Hematopoietic multipotent progenitor cell treated with erythropoietin and hydrocortisone succinate and interleukin-3 and kit ligand, for 17 days (in vitro differentiated cells): ENCODE measurements around the gene ABHD14A.
"Not testable (repeated sequence)": the region's sequence is repeated elsewhere in the genome, so short reads cannot be mapped to it uniquely, and the experiment has no call there.

ENCODE experiments used
- DNase-seq: peaks from one replicate; pipeline ENCODE4 v3.0.0-alpha.2; 2015; ENCODE audit warnings: low spot score

Gene ABHD14A

DNA sequence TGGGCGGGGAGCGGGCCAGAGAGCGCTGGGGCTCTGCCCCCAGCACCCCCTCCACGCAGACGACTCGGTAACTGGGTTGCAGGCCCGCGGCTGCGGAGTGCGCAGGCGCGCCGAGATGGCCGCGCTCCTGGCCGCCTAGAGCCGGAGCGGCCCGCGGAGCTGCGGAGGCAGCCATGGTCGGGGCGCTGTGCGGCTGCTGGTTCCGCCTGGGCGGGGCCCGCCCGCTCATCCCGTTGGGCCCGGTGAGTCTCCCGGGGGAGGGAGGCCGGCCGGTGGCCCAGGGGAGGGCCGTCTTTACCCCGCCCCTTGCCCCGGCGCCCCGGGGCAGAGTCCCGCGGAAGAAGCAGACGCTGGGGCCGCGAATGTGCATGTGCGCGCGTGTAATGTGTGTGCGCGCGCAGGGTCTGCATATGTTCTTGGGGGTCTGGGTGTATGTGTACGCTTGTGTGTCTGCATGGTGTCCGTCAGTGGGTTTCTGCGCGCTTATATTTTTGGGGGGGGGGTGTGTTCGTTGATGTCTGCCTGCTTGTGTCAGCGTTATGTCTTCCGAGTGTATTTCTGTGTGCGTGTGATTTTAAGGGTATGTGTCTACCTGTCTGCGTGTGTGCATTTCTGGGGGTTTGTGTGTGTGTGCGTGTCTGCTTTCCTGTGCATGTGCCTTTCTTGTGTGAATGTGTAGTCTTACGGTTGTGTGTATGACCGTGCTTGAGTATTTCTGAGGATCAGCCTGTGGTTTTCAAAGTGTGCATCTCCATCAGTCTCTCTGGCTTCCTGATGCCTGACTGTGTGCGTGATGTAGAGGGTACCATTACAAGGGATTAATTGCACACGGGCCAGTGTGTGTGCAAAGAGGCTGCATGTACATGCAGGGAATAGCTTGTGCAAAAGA lies at the start of gene ABHD14A:
ABHD14A (plus strand) TSS at position 102 of the 889 bp plus-strand sequence; CDS start at position 174, 72 bp downstream.
- peak; percentile 69 for DNase-seq

DNA sequence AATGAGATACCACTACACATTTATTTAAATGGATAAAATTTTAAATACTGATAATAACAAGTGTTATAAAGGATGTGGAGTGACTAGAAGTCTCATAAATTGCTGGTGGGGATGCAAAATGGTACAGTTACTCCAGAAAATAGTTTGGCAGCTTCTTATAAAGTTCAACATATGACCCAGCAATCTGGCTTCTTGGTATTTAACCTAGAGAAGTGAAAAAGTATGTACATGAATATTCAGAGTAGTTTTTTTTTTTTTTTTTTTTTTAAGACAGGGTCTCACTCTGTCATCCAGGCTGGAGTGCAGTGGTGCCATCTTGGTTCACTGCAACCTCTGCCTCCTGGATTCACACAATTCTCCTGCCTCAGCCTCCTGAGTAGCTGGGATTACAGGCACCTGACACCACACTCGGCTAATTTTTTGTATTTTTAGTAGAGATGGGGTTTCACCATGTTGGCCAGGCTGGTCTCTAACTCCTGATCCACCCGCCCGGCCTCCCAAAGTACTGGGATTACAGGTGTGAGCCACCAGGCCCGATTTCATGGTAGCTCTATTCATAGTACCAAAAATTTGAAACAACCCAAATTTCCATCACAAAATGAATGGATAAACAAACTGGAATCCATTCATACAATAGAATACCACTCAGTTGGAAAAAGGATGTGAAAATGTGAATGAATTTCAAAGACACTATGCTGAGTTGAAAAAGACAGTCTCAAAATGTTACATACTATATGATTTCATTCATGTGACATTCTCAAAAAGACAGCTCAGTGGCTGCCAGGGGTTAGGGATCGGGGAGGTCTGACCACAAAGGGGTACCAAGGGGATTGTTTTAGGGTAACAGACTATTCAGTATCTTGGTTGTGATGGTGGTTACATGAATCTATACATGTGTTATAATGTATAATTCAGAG lies 47.5 kb upstream of the ABHD14A start:
- DNase-seq, result no peak

DNA sequence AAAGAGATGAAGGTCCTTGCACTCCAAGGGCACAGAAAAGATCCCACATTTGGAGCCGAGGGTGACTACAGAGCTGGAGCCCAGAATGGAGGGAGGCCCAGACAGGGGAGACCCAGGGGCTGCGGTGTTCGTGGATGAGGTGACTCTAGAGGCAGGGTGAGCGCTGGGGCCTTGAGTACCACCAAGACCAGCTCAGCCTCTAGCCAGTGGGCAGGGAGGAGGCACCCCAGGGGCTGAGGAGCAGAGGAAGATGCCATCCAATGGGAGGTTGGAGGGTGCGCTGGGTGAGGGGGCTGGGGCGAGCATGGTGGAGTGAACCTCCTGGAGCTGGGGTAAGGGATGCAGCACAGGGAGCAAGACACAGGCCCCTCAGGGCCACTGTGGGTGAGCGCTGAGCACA lies 46.4 kb upstream of the ABHD14A start:
- DNase-seq, result no peak

DNA sequence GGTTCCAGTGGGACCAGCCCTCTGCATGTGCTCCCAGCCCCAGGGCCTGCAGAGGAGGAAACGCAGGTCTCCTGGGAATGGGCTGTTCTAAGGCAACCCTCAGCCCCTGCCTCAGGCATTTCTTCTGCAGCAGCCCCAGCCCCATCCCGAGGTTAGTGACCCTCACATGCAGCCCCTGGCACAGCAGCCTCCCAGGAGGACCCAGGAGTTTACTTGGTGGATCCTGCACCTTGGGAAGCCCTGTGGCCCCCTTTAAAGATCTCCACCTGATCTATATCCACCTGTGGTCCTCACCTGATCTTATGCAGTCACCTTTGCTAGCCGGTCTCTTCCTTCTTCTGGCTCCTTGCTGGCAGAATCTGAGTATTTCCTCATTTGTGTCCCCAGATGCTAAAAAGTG lies 45.9 kb upstream of the ABHD14A start:
- DNase-seq, result not testable (repeated sequence)

DNA sequence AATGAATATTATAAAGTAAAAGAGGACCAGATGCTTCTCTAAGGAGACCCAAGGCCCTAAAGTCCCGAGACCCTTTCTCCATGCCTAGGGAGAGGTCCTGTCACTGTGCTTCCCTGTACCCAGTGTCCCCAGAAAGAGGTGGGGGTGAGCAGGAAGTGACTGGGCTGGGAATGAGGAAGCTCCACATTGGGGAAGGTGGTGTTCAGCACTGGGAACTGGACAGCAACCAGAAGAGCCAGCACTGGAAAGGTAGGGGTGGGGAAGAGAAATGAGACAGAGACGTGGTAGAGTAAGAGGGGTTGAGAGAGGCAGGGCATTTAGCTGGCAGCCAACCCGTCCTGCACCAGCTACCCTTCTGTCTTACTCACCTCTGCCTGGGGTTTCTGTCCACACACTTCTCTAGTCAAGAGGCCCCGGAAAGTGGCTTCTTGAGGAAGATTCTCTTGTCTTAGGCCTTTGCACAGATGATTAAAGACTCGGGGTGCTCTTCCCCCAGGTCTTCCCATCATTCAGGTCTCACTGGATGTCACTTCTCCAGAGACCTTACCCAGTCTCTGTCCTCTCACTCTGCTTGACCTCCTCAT lies 45.4 kb upstream of the ABHD14A start:
- no peak for DNase-seq

GRCh38 chr3:51930439-51930838 lies 44.4 kb upstream of the ABHD14A start:
- DNase-seq, result no peak

GRCh38 chr3:51931756-51932155 lies 43.1 kb upstream of the ABHD14A start:
- DNase-seq, result no peak

DNA sequence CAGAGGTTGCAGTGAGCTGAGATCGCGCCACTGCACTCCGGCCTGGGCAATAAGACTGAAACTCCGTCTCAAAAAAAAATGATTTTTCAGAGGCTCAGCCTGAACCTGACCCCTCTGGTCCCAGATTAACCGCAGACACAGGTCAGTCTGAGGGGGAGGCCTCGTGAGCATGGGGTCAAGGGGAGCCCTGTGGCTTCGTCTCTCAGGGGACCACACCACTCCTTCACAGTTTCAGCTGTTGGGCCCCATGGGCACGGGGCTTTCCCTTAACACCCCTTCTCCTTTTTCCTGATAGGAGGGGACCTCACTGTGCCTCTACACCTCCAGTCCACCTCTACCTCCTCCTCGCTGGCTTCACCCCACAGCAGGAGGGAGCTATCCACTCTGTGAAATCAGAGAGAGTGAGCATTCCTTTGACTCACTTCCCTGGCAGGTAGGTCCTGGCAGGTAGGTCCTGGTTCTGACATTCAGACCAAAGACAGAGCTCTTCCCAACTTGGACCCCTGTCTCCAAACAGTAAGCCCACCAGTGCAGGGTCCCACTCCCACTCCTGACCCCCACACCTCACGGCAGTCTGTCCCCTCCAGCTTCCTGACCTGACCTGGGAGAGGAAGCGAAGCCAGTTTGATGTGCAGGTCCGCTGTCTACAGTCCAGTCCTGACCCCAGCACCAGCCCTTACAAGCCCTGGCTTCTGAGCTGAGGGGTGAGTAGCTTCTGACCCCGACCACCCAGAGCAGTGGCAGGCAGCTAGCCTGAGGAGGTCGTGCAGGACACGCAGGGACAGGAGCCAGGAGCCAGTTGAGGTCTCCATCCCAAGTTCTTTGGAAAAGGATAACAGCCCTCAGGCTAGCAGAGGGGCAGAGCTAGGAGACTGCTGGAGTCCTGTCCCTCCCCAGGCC lies 42.1 kb upstream of the ABHD14A start:
- DNase-seq, result no peak

- no peak for DNase-seq
Observed at GRCh38 chr3:51933471-51934138, 41.3 kb upstream of the ABHD14A start.

DNA sequence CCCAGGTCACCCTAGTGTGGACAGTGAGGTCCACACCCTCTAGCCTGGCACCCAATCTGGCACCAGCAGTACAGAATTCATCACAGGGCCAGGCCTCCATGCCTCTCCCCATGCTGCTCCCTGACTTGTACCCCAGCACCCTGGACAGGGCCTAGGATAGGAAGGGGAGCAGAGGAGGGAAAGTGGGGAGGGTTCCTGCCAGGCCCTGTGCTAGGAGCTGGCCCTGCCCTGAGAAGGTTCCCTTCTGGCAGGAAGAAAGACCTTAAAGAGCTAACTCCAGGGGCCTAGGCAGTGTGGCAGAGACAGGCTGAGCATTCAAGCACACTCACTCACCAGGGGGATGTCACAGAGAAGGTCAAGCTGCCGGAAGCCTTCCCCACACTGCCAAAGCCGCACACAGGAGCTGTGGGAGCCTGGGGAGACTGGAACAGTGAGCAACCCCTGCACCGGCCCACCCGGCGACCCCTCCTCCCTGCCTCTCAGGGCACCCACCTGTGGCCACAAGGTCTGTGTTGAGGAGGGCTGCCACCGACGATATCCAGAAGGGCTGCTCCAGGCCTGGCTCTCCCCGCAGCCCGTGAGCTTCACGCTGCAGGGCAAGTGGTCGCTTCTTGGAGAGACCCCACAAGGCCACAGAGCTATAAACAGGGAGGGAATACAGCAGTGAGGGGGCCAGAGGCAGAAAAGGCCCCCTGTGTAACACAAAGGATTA lies 40.6 kb upstream of the ABHD14A start:
- DNase-seq, result no peak

DNA sequence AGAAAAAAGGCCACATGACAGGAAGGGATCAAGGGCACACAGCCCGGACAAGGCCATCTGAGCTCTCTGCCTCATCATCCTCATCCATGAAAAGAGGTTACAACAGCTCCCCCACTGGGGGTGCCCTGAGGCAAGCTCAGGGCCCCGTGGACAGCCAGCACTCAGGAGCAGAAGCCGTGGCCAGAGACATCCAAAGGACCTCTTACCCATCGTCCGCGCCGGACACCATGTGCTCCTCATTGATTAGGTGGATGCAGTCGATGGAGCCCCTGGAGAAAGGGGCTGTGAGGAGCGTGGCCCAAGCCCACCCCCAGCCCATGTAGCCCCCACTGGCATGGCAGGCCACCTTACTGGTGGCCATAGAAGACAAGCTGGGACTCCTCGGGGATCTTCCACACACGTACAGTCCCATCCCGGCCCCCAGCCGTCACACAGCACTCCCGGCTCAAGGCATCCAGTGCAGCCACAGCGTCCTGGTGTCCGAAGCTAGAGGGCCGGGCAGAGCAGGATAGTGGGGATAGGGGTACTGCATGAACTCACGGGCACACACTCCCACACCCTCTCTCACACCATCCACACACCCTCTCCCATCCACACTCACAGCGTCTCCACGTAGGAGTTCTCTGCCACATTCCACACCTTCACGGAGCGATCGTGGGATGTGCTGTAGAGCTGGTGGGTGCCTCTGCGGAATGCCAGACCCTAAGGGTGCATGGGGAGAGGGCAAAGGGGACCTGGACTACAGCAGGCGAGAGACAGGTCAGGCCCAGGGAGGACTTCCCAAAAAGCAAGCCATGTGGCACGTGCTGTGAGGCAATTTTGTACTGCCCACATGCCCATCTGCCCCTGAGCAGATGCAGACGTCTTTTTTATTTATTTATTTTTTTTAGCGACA lies 39.6 kb upstream of the ABHD14A start:
- no peak for DNase-seq

- no peak for DNase-seq
Observed at GRCh38 chr3:51935886-51936755, 38.7 kb upstream of the ABHD14A start.

DNA sequence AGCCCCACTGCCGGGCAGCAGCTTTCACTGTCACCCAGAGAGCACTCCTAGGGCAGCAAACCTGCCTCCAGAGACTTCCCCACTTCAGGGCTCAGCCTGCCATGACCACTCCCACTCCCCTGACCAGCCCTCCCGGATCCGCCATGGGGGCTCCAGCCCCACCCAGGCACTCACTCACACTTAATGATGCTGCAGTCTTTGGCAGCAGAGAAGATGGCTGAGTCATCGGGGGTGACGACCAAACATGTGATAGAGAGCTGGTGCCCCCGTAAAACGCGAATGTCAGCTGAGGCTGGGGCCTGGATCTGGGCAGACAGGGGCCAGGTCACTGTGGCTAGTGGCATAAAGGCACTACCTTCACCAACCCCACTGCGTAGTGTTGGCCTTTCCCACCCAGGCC lies 37.9 kb upstream of the ABHD14A start:
- DNase-seq, result no peak

DNA sequence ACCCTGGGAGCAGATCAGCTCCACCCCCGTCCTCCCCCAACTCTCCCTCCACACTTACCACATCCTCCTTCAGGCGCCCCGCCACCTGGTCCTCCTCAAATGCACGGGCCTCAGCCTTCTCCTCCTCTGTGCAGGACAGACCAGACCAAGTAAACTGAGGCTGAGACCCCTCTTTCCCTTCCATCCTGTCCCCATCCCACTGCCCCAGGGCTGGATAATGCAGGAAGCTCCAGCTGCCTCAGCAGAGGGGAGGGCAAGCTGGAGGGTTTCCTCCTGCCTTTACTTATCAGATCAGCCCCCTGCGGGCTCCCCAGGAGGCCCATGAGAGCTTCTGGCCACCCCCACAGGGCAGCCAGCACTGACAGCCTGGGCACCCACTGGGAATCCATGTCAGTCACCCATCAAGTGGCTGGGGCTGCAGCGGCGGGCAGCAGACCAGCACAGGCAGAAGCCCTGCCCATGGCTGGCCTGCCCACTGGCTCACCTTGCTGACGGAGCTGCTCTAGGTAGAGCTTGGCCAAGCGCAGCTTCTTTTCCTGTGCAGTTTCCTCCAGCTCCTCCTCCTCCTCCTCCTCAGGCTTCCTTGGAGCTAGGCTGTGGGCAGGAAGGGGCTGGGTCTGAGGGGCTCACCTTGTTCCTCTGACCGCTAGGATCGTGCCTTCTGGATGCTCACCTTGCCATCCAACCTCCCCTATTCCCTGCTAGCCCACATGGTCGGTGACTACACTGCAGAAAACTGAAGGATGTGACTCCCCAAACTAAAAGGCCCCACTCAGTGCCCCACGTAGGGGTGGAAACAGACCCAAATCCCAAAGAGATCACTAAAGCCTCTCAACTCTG lies 37.0 kb upstream of the ABHD14A start:
- DNase-seq, result no peak

DNA sequence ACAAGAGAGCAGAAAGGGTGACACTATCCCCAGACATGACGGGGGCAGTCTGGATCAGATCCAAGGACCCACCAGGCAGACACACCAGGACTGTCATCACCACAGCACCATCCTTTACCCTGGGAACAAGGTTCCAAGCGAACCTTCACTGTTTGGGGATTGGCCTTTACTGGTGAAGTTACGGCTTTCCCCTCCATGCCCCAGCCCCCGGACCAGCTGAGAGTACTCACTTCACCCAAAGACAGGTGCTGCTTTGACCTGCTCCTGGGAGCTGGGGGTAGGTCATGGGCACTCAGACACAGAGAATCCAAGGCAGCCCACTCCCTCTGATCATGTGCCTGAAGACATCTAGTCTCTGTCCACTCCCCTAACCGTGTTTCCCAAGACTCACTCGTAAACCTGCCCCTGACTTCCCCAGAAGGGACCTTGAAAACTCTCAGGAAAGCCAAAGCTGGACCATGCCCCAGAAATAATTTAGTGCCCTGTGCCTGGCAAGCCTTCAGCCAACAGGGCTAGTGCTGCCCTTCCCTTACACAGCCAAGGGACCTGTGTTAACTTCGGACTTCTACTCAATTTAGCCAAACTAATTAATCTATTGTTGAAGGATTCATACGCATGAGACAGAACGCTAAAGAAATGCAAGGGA lies 36.0 kb upstream of the ABHD14A start:
- no peak for DNase-seq

DNA sequence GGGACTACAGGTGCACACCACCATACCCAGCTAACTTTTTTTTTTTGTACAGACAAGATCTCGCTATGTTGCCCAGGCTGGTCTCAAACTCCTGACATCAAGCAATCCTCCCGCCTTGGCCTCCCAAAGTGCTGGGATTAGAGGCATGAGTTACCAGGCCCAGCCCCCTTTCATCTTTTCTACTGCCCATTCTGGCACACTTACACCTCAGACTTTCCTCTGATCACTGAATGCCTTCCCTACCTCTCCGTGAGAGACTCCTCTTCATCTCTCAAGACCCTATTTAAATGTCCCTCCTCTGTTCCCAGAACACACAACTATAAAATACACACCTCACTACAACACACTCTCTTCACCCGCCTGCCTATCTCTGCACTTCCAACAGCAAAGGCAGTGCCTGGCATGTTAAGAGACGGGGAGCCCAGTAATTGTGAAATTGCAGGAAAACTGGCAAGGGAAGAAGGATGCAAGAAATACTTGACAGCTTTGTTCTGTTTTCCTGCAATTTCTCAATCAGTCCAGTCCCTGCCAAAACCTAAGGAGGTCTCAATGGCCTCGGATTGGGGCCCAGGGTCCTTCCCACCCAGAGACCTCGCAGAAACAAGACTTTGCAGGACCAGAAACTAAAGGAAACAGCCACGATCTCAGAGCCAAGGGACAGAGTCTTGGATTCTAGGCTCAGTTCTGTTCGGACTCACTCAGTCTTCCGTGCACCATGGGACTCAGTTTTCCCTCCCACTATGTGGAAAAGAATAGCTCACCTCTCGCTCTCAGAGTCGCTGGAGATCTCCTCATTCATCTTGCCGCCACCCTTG lies 34.0 kb upstream of the ABHD14A start:
- DNase-seq, result no peak
